ENCODE data around the gene RAB20. TPM values are rescaled to one million over a fixed set of nuclear protein-coding genes. Genes with fewer than 3 reads are reported as not detected.

The RAB20 gene
- total and polyA plus RNA-seq, 2 of the 8 experiments (the other 6 are each of a cell fraction or from before 2014, with no cell fraction given), result 14.8 to 27.9 TPM

DNA sequence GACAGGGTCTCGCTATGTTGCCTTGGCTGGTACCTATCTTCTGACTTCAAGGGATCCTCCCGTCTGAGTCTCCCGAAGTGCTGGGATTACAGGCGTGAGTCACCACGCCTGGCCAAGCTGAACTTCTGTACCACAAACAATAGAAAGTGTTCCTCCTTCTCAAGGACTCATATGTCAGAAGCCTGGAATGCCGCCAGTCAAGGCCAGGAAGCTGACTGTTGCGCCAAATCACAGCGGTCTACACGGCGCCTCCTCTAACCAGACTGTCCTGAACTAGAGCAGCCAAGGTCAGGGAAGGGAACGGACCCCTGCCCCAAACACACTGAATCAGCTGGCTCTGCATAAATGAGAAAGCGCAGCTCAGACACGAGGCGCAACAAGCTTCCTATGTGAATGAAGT is 14.6 kb downstream of the RAB20 start:
- H4K20me1 ChIP-seq (replicated peaks in 1 of 2; ENCODE audit: control insufficient read depth in 1 of 2, insufficient read depth in 2 of 2, low read length in 2 of 2), result no peaks in the 10 kb centered on the region
- H3K4ac ChIP-seq (replicated peaks; ENCODE audit: insufficient read length, low read depth, low read length), result no peak overlapping the region
- no peak overlapping the region for H2BK15ac ChIP-seq (ENCODE audit: low read length)
- no peak for DNase-seq (ENCODE audit: low read depth in 1 of 2, low spot score in 2 of 2)
- CTCF ChIA-PET (ENCODE audit: partially characterized antibody), result interaction anchor here (1.0 to 1.5 kb wide), 4 partner anchors 10 to 47 kb away, joined by 3 read pairs; no protein-coding TSS in a partner anchor
- H3K14ac ChIP-seq (ENCODE audit: insufficient read length), result no peak overlapping the region
- no peak overlapping the region for H3K4me3 ChIP-seq (ENCODE audit: extremely low read depth in 1 of 4, insufficient read depth in 2 of 4, low read depth in 3 of 4, low read length in 4 of 4)
- H3K56ac ChIP-seq (replicated peaks; ENCODE audit: insufficient read length, low read depth, low read length), result no peak overlapping the region
- H3K23ac ChIP-seq (ENCODE audit: insufficient read length), result no peak overlapping the region
- no peak overlapping the region for H3K18ac ChIP-seq (ENCODE audit: extremely low read depth, low read length)
- no peak overlapping the region for H3K9ac ChIP-seq (replicated peaks in 1 of 4; ENCODE audit: extremely low read depth in 1 of 4, low read depth in 3 of 4, low read length in 3 of 4)
- no peak overlapping the region for H2BK12ac ChIP-seq (ENCODE audit: low read depth, low read length)
- H3K79me2 ChIP-seq (ENCODE audit: control insufficient read depth in 1 of 2, insufficient read depth in 2 of 2, low read length in 2 of 2), result peaks cover 4 to 41% of the 10 kb centered on the region in 2 experiments; a peak in 3 of 4 replicates
- H3K27me3 ChIP-seq (replicated peaks in 1 of 4; ENCODE audit: control insufficient read depth in 3 of 4, extremely low read depth in 1 of 4, insufficient read depth in 3 of 4, low read length in 3 of 4), result no peaks in the 10 kb centered on the region
- H4K8ac ChIP-seq (ENCODE audit: extremely low read depth, insufficient read depth, low read length), result no peak overlapping the region
- H3K36me3 ChIP-seq (ENCODE audit: control insufficient read depth in 2 of 4, insufficient read depth in 4 of 4, low read length in 3 of 4), result peaks cover 0 to 4% (median 0%) of the 10 kb centered on the region in 4 experiments; a peak in 1 of 8 replicates
- no peak overlapping the region for H2AK5ac ChIP-seq (ENCODE audit: low read depth, low read length)
- no peak overlapping the region for H4K91ac ChIP-seq (replicated peaks; ENCODE audit: insufficient read length, low read length)
- 89% methylated on average over 14 of the region's 14 CpGs; no CpG with 5 or more reads in 1 of the 2 experiments for WGBS, 2 experiments (ENCODE audit: extremely low coverage in 1 of 2, insufficient coverage in 1 of 2, insufficient read length in 1 of 2, insufficient replicate concordance in 2 of 2, low coverage in 1 of 2, low lambda C conversion rate in 2 of 2, missing lambda C conversion rate in 1 of 2)
- no peak overlapping the region for H3K27ac ChIP-seq (ENCODE audit: low read depth, low read length)
- H3K4me2 ChIP-seq (ENCODE audit: insufficient read depth in 1 of 2, low read depth in 2 of 2, low read length in 2 of 2), result no peak overlapping the region
- POLR2A ChIA-PET (ENCODE audit: partially characterized antibody), result interaction anchor here (1.2 kb wide), 1 partner anchor 11 kb away, joined by 3 read pairs; no protein-coding TSS in a partner anchor
- peaks cover 0 to 4% (median 0%) of the 10 kb centered on the region in 4 experiments; a peak in 1 of 7 replicates for H3K4me1 ChIP-seq (replicated peaks in 1 of 4; ENCODE audit: control insufficient read depth in 3 of 4, insufficient read depth in 4 of 4, low read length in 3 of 4)
- H2BK5ac ChIP-seq (ENCODE audit: low read depth, low read length), result no peak overlapping the region
- no peak overlapping the region for H4K5ac ChIP-seq (ENCODE audit: insufficient read length, low read depth, low read length)
- no peak overlapping the region for H2BK20ac ChIP-seq (ENCODE audit: low read length)
- no peak overlapping the region for H2BK120ac ChIP-seq (replicated peaks; ENCODE audit: low read depth, low read length)
- H3K9me3 ChIP-seq (ENCODE audit: insufficient read depth in 2 of 2, low read depth in 1 of 2, low read length in 1 of 2), result peaks cover 0 to 6% of the 10 kb centered on the region in 2 experiments; a peak in 1 of 4 replicates
- no peaks in the 10 kb centered on the region for H3K23me2 ChIP-seq (ENCODE audit: low read depth, low read length)
- no peak for FAIRE-seq
- peaks cover 16% of the 10 kb centered on the region for H3K79me1 ChIP-seq (ENCODE audit: low read depth, low read length)
- no peak overlapping the region for H2AFZ ChIP-seq (ENCODE audit: low read length)
- TF ChIP-seq, protein P1, sequence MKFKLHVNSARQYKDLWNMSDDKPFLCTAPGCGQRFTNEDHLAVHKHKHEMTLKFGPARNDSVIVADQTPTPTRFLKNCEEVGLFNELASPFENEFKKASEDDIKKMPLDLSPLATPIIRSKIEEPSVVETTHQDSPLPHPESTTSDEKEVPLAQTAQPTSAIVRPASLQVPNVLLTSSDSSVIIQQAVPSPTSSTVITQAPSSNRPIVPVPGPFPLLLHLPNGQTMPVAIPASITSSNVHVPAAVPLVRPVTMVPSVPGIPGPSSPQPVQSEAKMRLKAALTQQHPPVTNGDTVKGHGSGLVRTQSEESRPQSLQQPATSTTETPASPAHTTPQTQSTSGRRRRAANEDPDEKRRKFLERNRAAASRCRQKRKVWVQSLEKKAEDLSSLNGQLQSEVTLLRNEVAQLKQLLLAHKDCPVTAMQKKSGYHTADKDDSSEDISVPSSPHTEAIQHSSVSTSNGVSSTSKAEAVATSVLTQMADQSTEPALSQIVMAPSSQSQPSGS (IDR thresholded peaks at IDR 0.05; ENCODE audit: low read length), result no peak
- TF ChIP-seq JUND (IDR thresholded peaks at IDR 0.05; ENCODE audit: low read length) (no peak), TCF12 (IDR thresholded peaks at IDR 0.05; ENCODE audit: low read depth, low read length) (no peak), CEBPB (IDR thresholded peaks at IDR 0.05; ENCODE audit: low read depth, low read length) (no peak), SP1 (IDR thresholded peaks at IDR 0.05; ENCODE audit: low read depth, low read length) (no peak), HDAC2 (IDR thresholded peaks at IDR 0.05; ENCODE audit: borderline replicate concordance in 1 of 2, low read depth in 2 of 2, low read length in 2 of 2) (no peak), POLR2A (IDR thresholded peaks at IDR 0.05; ENCODE audit: control extremely low read depth in 1 of 2, low read depth in 2 of 2, low read length in 2 of 2) (no peak), SIN3A (conservative IDR thresholded peaks at IDR 0.05 in 1 of 2, IDR thresholded peaks at IDR 0.05 in 1 of 2; ENCODE audit: low read depth in 1 of 2, low read length in 2 of 2) (no peak), CBX5 (IDR thresholded peaks at IDR 0.05; ENCODE audit: low read depth, low read length) (no peak), BRCA1 (IDR thresholded peaks at IDR 0.05; ENCODE audit: low read depth, low read length) (no peak), GABPA (IDR thresholded peaks at IDR 0.05; ENCODE audit: borderline replicate concordance, insufficient read depth, low read length) (no peak), JUN (IDR thresholded peaks at IDR 0.05; ENCODE audit: low read depth, low read length) (no peak), CREB1 (IDR thresholded peaks at IDR 0.05) (no peak), SP4 (IDR thresholded peaks at IDR 0.05; ENCODE audit: low read length) (no peak)
